HEK293T (cell line): ENCODE results near the gene PRLHR.

Source experiments
- CTCF ChIA-PET: fragments of 350-600 bp; formaldehyde crosslinking; extraction: SDS; loops from one replicate; lab custom pipeline; 2021; ENCODE audit warnings: antibody characterized with exemption, inconsistent platforms; lab: Yijun Ruan, JAX
- POLR2A ChIA-PET: fragments of 350-600 bp; formaldehyde crosslinking; extraction: SDS; loops from one replicate; lab custom pipeline; 2020; ENCODE audit warnings: antibody characterized with exemption, inconsistent platforms; lab: Yijun Ruan, JAX
- DNase-seq: peaks from one replicate; pipeline ENCODE4 v3.0.0; 2012; ENCODE audit warnings: mixed read lengths; ENCODE audit errors: extremely low spot score
- ARNT ChIP-seq: fragments of 450-650 bp; IDR thresholded peaks from 2 replicates; pipeline ENCODE4 v1.6.1; 2017; ENCODE audit warnings: mild to moderate bottlenecking
- BHLHE40 ChIP-seq: fragments of 450-650 bp; IDR thresholded peaks from 2 replicates; pipeline ENCODE4 v1.6.1; 2016; ENCODE audit warnings: mild to moderate bottlenecking, moderate library complexity, borderline replicate concordance
- CTBP1 ChIP-seq: fragments of 450-650 bp; IDR thresholded peaks from 2 replicates; pipeline ENCODE4 v1.6.1; 2016; ENCODE audit warnings: borderline replicate concordance
- ELF4 ChIP-seq: fragments of 450-650 bp; IDR thresholded peaks from 2 replicates; pipeline ENCODE4 v1.6.1; 2017; ENCODE audit warnings: antibody characterized with exemption
- FOXA1 ChIP-seq: fragments of 450-650 bp; IDR thresholded peaks from 2 replicates; pipeline ENCODE4 v1.6.1; 2016; ENCODE audit warnings: mild to moderate bottlenecking
- FOXK2 ChIP-seq: fragments of 450-650 bp; IDR thresholded peaks from 2 replicates; pipeline ENCODE4 v1.6.1; 2016; ENCODE audit warnings: mild to moderate bottlenecking
- FOXM1 ChIP-seq: fragments of 450-650 bp; IDR thresholded peaks from 2 replicates; pipeline ENCODE4 v1.6.1; 2017; ENCODE audit warnings: mild to moderate bottlenecking, borderline replicate concordance
- HDGF ChIP-seq: fragments of 450-650 bp; IDR thresholded peaks from 2 replicates; pipeline ENCODE4 v1.6.1; 2017; ENCODE audit warnings: antibody characterized with exemption, borderline replicate concordance
- L3MBTL2 ChIP-seq: fragments of 450-650 bp; conservative IDR thresholded peaks from 2 replicates; pipeline ENCODE4 v1.6.1; 2016; ENCODE audit warnings: mild to moderate bottlenecking
- LEF1 ChIP-seq: fragments of 450-650 bp; IDR thresholded peaks from 2 replicates; pipeline ENCODE4 v1.6.1; 2017; ENCODE audit warnings: mild to moderate bottlenecking, borderline replicate concordance
- NFRKB ChIP-seq: fragments of 450-650 bp; IDR thresholded peaks from 2 replicates; pipeline ENCODE4 v1.6.1; 2016; ENCODE audit warnings: mild to moderate bottlenecking, moderate library complexity
- SP1 ChIP-seq: fragments of 450-650 bp; IDR thresholded peaks from 2 replicates; pipeline ENCODE4 v1.6.1; 2017
- SUZ12 ChIP-seq: fragments of 450-650 bp; IDR thresholded peaks from 2 replicates; pipeline ENCODE4 v1.6.1; 2016; ENCODE audit warnings: mild to moderate bottlenecking
- TARDBP ChIP-seq: fragments of 450-650 bp; IDR thresholded peaks from 2 replicates; pipeline ENCODE4 v1.6.1; 2016
- ZNF384 ChIP-seq: fragments of 450-650 bp; IDR thresholded peaks from 2 replicates; pipeline ENCODE4 v1.6.1; 2016
- TF ChIP-seq, protein P1 (sequence below): fragments of 450-650 bp; IDR thresholded peaks from 2 replicates; pipeline ENCODE4 v1.6.1; 2016

Gene PRLHR

DNA sequence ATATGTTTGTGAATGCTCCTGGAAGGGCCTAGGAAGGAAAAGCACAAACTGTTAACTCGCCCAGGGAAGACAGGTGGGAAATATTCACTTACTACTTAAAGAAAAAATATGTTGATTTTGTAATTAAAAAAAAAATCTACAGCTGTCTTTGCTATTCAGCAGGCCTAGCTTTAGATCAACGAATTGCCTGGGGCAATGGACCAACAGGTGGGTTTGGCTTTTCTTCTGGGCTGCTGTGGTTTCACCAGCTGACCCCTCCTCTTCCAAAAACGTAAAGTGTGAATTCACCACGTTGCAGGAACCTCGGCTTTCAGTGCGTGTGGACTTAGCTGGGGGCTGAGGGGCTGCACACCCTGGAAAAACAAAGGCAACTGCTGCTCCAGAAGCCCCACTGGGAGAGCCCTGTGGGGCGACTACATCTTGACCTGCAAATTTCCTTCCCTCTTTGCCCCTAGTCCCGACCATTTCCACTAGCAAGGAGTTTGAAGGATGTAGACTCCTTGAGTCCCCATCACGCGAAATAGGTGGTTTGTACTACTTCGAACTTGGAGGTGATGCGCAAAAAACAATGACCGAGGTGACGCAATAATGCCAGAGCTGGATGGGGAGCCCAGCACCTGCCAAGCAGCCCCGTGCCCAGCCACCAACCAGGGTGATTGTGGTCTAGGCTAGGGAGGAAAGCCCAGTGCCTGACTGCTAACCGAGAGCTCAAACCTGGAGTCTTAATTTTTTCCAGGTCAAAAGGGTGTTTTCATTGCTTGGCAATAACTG is 7.4 kb downstream of the PRLHR start:
- DNase-seq: no peak
- TF ChIP-seq LEF1: no peak
- TF ChIP-seq ELF4: no peak
- no peak for TF ChIP-seq L3MBTL2
- TF ChIP-seq, protein P1, sequence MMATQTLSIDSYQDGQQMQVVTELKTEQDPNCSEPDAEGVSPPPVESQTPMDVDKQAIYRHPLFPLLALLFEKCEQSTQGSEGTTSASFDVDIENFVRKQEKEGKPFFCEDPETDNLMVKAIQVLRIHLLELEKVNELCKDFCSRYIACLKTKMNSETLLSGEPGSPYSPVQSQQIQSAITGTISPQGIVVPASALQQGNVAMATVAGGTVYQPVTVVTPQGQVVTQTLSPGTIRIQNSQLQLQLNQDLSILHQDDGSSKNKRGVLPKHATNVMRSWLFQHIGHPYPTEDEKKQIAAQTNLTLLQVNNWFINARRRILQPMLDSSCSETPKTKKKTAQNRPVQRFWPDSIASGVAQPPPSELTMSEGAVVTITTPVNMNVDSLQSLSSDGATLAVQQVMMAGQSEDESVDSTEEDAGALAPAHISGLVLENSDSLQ: no peak
- TF ChIP-seq ARNT: no peak
- no peak for TF ChIP-seq FOXK2
- no peak for TF ChIP-seq SP1
- no peak for TF ChIP-seq HDGF
- TF ChIP-seq SUZ12: no peak
- TF ChIP-seq NFRKB: no peak
- no peak for TF ChIP-seq FOXM1
- no peak for TF ChIP-seq CTBP1
- no peak for TF ChIP-seq ZNF384
- TF ChIP-seq TARDBP: no peak
- ChIA-PET CTCF (no interaction called here), POLR2A (no interaction called here)

- TF ChIP-seq FOXA1 (no peak), ZNF384 (no peak), HDGF (no peak)
- ChIA-PET CTCF (no interaction called here), POLR2A (no interaction called here)
- no peak for DNase-seq
These were observed 8.5 kb downstream of the PRLHR start for GRCh38 chr10:118586911-118587310.

DNA sequence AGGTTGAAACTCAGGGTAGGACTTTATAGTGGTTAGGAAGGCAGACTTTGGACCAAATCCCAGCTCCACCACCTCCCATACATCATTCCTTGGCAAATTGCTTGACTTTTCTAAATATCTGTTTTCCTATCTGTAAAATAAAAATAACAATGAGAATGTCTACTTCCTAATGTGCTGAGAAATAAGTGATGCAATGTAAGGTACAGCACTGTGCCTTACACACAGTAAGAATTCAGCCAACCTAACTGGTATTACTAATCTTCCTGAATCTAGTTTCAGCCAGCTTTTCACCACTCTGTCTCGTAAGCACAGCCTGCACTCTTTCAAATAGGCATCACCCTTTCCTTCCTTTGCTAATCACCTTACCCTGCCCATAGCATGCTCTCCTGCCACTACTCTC is 9.7 kb downstream of the PRLHR start:
- CTCF ChIA-PET: interaction anchor here (0.8 kb wide), 1 partner anchor 9 kb away, joined by 3 read pairs; no protein-coding TSS in a partner anchor
- no peak for DNase-seq
- TF ChIP-seq ZNF384 (no peak), TARDBP (no peak), SUZ12 (no peak), HDGF (no peak), LEF1 (no peak), NFRKB (no peak), ARNT (no peak), FOXM1 (no peak), ELF4 (no peak), L3MBTL2 (no peak), CTBP1 (no peak), SP1 (no peak), BHLHE40 (no peak), FOXA1 (no peak), FOXK2 (no peak)
- TF ChIP-seq, protein P1: no peak
- POLR2A ChIA-PET: no interaction called here

DNA sequence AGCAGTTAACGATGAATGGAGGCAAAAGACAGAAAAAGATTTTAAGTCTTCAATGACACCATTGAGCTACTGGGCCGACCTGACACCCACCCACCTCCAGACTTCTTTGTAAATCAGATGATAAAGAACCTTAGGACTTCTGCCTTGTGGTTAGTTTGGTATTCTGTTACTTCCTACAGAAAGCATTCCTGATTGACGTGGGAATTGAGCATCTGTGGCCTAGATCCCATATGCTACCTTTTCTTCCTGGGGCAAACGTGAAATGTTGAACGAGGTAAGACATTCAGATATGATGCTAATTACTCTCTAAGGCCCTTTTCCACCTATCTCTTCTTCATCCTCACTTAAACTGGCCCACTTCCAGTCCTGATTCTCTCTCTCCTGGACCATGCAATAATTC is 10.2 kb downstream of the PRLHR start:
- POLR2A ChIA-PET: no interaction called here

GRCh38 chr10:118584181-118584954 is 11.1 kb downstream of the PRLHR start:
- POLR2A ChIA-PET: no interaction called here

More for the DNA sequence above, 10.2 kb downstream of the PRLHR start:
- DNase-seq: no peak
- CTCF ChIA-PET: interaction anchor here (0.8 kb wide), 1 partner anchor 9 kb away, joined by 3 read pairs; no protein-coding TSS in a partner anchor
- TF ChIP-seq ARNT: no peak
- no peak for TF ChIP-seq FOXA1
- no peak for TF ChIP-seq LEF1
- TF ChIP-seq SUZ12: no peak
- TF ChIP-seq NFRKB: no peak
- TF ChIP-seq BHLHE40: no peak
- no peak for TF ChIP-seq CTBP1
- TF ChIP-seq HDGF: no peak
- no peak for TF ChIP-seq SP1
- TF ChIP-seq FOXM1: no peak
- TF ChIP-seq L3MBTL2: no peak
- TF ChIP-seq ELF4: no peak
- TF ChIP-seq, protein P1: no peak

More at GRCh38 chr10:118584181-118584954, 11.1 kb downstream of the PRLHR start:
- TF ChIP-seq, protein P1: no peak
- TF ChIP-seq TARDBP (no peak), NFRKB (no peak), CTBP1 (no peak), FOXM1 (no peak), ZNF384 (no peak), FOXK2 (no peak), SUZ12 (no peak), FOXA1 (no peak), ARNT (no peak), HDGF (no peak), LEF1 (no peak), L3MBTL2 (no peak), ELF4 (no peak), SP1 (no peak), BHLHE40 (no peak)
- no peak for DNase-seq
- CTCF ChIA-PET: no interaction called here
